ENCODE measurements around the gene SF3A2.
"Not testable (repeated sequence)": the region's sequence is repeated elsewhere in the genome, so short reads cannot be mapped to it uniquely, and the experiment has no call there.

Gene SF3A2

GRCh38 chr19:2278459-2279158 is 42.0 kb downstream of the SF3A2 start:
- H3K4me3 ChIP-seq, result no peak overlapping the region
- TF ChIP-seq, protein P1, sequence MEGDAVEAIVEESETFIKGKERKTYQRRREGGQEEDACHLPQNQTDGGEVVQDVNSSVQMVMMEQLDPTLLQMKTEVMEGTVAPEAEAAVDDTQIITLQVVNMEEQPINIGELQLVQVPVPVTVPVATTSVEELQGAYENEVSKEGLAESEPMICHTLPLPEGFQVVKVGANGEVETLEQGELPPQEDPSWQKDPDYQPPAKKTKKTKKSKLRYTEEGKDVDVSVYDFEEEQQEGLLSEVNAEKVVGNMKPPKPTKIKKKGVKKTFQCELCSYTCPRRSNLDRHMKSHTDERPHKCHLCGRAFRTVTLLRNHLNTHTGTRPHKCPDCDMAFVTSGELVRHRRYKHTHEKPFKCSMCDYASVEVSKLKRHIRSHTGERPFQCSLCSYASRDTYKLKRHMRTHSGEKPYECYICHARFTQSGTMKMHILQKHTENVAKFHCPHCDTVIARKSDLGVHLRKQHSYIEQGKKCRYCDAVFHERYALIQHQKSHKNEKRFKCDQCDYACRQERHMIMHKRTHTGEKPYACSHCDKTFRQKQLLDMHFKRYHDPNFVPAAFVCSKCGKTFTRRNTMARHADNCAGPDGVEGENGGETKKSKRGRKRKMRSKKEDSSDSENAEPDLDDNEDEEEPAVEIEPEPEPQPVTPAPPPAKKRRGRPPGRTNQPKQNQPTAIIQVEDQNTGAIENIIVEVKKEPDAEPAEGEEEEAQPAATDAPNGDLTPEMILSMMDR (IDR thresholded peaks at IDR 0.05), result no peak
- no peak for DNase-seq (ENCODE audit: low spot score)
- no peak overlapping the region for H3K27ac ChIP-seq

GRCh38 chr19:2280633-2281264 is 44.1 kb downstream of the SF3A2 start:
- TF ChIP-seq, protein P1 (IDR thresholded peaks at IDR 0.05), result no peak
- H3K4me3 ChIP-seq, result no peak overlapping the region
- no peak for DNase-seq (ENCODE audit: low spot score)
- H3K27ac ChIP-seq, result no peak overlapping the region

DNA sequence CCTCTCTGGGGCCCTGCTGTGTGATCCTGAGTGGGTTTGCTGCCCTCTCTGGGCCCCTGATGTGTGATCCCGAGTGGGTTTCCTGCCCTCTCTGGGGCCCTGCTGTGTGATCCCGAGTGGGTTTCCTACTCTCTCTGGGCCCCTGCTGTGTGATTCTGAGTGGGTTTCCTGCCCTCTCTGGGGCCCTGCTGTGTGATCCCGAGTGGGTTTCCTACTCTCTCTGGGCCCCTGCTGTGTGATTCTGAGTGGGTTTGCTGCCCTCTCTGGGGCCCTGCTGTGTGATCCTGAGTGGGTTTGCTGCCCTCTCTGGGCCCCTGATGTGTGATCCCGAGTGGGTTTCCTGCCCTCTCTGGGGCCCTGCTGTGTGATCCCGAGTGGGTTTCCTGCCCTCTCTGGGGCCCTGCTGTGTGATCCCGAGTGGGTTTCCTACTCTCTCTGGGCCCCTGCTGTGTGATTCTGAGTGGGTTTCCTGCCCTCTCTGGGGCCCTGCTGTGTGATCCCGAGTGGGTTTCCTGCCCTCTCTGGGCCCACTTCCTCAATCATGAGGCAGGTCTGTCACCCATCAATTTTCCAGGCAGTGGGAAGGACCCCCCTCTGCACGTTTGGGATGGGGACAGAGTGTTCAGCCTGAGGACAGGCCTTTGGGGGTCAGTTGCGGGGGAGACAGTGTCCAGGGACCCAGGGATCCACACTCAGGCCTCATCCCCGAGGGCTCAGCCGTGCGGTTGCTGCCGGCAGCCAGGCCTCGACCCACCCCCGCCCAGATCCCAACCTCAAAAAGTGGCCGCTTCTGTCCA is 44.8 kb downstream of the SF3A2 start:
- H3K27ac ChIP-seq, result peak overlapping the region in 1 of 2 donors; percentile 68
- not testable (repeated sequence) for DNase-seq (ENCODE audit: low spot score)
- peak overlapping the region; percentile 65 for H3K4me3 ChIP-seq

GRCh38 chr19:2282062-2282861 is 45.6 kb downstream of the SF3A2 start, which contains the start of gene PEAK3:
PEAK3 (minus strand) TSS chr19:2282175; CDS start chr19:2280931, 1,244 bp downstream.
- no peak for DNase-seq (ENCODE audit: low spot score)
- TF ChIP-seq, protein P1 (IDR thresholded peaks at IDR 0.05), result no peak
- peak within 1 kb of the TSS in 1 of 2 donors; percentile 68 for H3K27ac ChIP-seq
- H3K4me3 ChIP-seq, result peak within 1 kb of the TSS; percentile 65

DNA sequence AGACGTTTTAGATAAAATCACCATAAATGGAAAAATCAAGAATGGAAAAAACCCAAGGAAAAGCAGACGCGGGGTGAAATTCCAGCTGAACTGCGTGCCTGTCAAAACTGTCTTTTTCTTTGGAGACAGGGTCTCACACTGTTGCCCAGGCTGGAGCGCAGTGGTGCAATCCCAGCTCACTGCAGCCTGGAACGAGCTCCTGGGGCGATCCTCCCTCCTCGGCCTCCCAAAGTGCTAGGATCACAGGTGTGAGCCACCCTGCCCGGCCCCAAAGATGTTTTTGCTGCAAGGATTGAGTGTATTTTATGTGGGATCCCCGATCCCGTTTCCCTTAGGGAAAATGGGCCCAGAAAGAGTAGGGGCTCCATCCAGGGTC is 46.2 kb downstream of the SF3A2 start:
- TF ChIP-seq, protein P1 (IDR thresholded peaks at IDR 0.05), result no peak
- no peak for DNase-seq (ENCODE audit: low spot score)
- H3K27ac ChIP-seq, result no peak overlapping the region
- peak overlapping the region; percentile 65 for H3K4me3 ChIP-seq

DNA sequence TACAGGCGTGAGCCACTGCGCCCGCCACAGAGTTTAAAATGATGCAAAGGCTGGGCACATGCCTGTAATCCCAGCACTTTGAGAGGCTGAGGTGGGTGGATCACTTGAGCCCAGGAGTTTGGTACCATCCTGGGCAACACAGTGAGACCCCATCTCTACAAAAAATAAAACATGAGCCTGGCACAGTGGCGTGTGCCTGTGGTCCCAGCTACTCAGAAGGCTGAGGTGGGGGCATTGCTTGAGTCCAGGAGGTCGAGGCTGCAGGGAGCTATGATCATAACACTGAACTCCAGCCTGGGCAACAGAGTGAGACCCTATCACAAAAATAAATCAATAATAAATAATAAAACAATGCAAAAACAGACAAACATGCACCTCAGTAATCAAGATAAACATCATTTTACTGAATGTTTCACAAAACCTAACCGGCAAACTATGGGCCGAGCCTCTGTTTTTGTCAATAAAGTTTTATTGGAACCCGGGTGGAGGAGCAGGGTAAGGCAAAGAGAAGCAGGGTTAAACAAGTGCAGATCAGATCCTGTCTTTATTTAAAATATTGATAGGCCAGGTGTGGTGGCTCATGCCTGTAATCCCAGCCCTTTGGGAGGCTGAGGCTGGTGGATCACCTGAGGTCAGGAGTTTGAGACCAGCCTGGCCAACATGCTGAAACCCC is 47.3 kb downstream of the SF3A2 start:
- no peak for DNase-seq (ENCODE audit: low spot score)
- Histone ChIP-seq H3K4me3 (no peak overlapping the region), H3K27ac (no peak overlapping the region)
- TF ChIP-seq, protein P1 (IDR thresholded peaks at IDR 0.05), result no peak

Measured in coronary artery (tissue), 2 donors.